ENCODE data around the gene AP1B1. TPM values are rescaled to one million over a fixed set of nuclear protein-coding genes. Genes with fewer than 3 reads are reported as not detected.
"Not testable (repeated sequence)": the region's sequence is repeated elsewhere in the genome, so short reads cannot be mapped to it uniquely, and the experiment has no call there.

Gene AP1B1
- total and polyA plus RNA-seq, 11 donors = 18.1 to 74.8 (median 33.8) TPM

DNA sequence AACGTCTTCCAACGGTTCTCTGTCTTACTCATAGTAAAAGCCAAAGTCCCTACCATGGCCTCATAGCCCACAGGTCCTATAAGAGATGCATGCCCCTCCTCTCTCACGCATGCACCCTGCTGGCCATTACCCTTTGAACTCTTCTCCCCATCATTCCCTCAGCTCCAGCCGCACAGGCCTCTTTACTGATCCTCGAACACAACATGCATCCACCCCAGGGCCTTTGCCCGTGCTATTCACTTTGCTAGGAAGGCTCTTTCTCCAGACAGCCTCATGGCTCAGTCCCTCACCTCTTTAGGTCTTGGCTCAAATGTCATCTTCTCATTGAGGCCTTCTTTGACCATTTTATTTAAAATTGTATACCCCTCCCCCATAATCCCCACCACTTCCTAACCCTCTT lies 7.5 kb downstream of the AP1B1 start:
- intact Hi-C loops (cut with DNase I) = no loop called here
- WGBS, 4 donors = 83 to 90% (median 87%) methylated on average over 6 of the region's 6 CpGs
- Histone ChIP-seq H3K4me3 (no peak overlapping the region), H3K4me1 (peaks cover 0 to 68% (median 6%) of the 10 kb centered on the region in 12 donors), H3K27ac (peak overlapping the region in 1 of 12 donors; percentile 30), H3K27me3 (no peaks in the 10 kb centered on the region), H3K36me3 (peaks cover 0 to 61% (median 16%) of the 10 kb centered on the region in 9 donors), H3K9me3 (no peaks in the 10 kb centered on the region)
- TF ChIP-seq POLR2A (IDR thresholded peaks at IDR 0.05) = no peak
- no peak for ATAC-seq
- no peak for DNase-seq

DNA sequence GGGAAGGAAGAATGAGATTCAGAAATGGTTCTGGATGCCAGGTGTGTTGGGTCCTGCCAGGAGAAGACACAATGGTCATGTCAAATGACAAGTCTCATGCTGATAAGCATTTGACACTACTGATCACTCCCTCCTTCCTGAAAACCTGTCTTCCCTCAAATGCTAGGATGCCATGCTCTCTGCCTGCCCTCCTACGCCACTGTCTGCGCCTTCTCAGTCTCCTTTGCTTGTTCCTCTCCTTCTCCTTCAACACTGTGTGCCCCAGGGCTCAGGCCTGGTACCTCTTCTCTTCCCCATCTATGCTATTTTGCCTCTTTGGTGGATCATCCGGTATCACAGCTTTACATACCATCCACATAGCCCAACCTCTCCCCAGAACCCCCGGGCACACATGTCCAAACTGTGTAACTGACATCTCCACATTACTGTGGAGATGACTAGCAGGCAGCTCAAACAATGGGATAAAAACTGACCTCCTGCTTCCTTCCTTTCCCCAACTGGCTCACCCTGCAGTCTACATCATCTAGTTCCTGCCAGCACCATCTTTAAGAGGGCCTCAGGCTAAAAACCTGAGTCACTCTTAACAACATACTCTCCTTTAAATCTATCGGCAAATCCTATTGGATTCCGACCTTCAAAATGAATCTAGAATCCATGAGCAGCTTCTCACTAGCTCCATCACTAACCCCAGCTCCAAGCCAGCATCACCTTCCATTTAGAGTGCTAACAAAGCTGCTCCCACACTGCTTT lies 8.2 kb downstream of the AP1B1 start:
- intact Hi-C loops (cut with DNase I) = no loop called here
- peaks cover 0 to 65% (median 6%) of the 10 kb centered on the region in 12 donors for H3K4me1 ChIP-seq
- H3K4me3 ChIP-seq = no peak overlapping the region
- no peaks in the 10 kb centered on the region for H3K9me3 ChIP-seq
- no peaks in the 10 kb centered on the region for H3K27me3 ChIP-seq
- no peak for DNase-seq
- peaks cover 0 to 63% (median 13%) of the 10 kb centered on the region in 9 donors for H3K36me3 ChIP-seq
- WGBS, 4 donors = 83 to 91% (median 84%) methylated on average over 5 to 6 of the region's 6 CpGs
- peak in 1 of 4 donors; percentile 27 for ATAC-seq
- H3K27ac ChIP-seq = peak overlapping the region in 1 of 12 donors; percentile 30
- no peak for TF ChIP-seq POLR2A (IDR thresholded peaks at IDR 0.05)
- TF ChIP-seq, protein P1, sequence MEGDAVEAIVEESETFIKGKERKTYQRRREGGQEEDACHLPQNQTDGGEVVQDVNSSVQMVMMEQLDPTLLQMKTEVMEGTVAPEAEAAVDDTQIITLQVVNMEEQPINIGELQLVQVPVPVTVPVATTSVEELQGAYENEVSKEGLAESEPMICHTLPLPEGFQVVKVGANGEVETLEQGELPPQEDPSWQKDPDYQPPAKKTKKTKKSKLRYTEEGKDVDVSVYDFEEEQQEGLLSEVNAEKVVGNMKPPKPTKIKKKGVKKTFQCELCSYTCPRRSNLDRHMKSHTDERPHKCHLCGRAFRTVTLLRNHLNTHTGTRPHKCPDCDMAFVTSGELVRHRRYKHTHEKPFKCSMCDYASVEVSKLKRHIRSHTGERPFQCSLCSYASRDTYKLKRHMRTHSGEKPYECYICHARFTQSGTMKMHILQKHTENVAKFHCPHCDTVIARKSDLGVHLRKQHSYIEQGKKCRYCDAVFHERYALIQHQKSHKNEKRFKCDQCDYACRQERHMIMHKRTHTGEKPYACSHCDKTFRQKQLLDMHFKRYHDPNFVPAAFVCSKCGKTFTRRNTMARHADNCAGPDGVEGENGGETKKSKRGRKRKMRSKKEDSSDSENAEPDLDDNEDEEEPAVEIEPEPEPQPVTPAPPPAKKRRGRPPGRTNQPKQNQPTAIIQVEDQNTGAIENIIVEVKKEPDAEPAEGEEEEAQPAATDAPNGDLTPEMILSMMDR (IDR thresholded peaks at IDR 0.05) = no peak

DNA sequence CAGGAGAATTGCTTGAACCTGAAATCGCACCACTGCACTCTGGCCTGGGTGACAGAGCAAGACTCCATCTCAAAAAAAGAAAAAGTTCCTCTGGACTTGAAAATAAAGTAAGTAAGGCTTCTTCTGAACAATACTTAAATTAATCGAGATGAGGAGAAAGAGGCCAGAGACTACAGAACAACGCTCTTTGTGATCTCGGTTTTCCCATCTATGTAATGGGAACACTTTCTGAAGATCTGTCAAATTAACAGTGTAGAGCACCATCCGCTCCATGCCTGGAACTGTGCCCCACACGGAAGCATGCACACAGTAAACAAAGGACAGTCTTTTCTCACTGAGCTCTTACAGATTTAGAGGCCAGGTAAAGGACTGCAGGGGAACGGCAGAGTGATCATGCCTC lies 9.1 kb downstream of the AP1B1 start:
- intact Hi-C loops (cut with DNase I) = no loop called here
- Histone ChIP-seq H3K4me1 (peaks cover 0 to 56% (median 6%) of the 10 kb centered on the region in 12 donors), H3K36me3 (peaks cover 0 to 59% (median 17%) of the 10 kb centered on the region in 9 donors), H3K27ac (no peak overlapping the region), H3K27me3 (no peaks in the 10 kb centered on the region), H3K9me3 (no peaks in the 10 kb centered on the region), H3K4me3 (no peak overlapping the region)
- TF ChIP-seq POLR2A (IDR thresholded peaks at IDR 0.05) = no peak
- TF ChIP-seq, protein P1 (IDR thresholded peaks at IDR 0.05) = no peak
- 89 to 95% (median 91%) methylated on average over 7 of the region's 7 CpGs for WGBS, 4 donors
- DNase-seq = no peak
- no peak for ATAC-seq

DNA sequence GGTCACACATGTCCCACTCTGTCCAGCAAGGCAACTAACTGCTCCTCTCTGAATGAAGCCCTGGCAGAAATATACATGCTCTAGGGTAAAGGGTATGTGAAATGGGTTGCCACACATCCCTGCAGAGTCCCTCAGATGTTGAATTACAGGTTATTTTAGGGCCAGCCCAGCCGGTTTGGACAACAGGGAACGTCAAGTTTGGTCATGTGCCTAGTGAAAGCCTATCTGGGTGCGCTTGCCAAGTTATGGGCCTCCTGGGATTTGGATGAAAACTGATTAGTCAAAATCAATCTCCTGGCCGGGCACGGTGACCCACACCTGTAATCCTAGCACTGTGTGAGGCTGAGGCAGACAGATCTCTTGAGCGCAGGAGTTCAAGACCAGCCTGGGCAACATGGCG lies 10.4 kb downstream of the AP1B1 start:
- WGBS, 4 donors = 56 to 75% (median 72%) methylated on average over 7 of the region's 7 CpGs
- no peaks in the 10 kb centered on the region for H3K9me3 ChIP-seq
- no peak for ATAC-seq
- no peaks in the 10 kb centered on the region for H3K27me3 ChIP-seq
- H3K4me3 ChIP-seq = no peak overlapping the region
- DNase-seq = no peak
- H3K4me1 ChIP-seq = peaks cover 0 to 45% (median 3%) of the 10 kb centered on the region in 12 donors
- intact Hi-C loops (cut with DNase I) = no loop called here
- TF ChIP-seq, protein P1 (IDR thresholded peaks at IDR 0.05) = no peak
- no peak for TF ChIP-seq POLR2A (IDR thresholded peaks at IDR 0.05)
- peaks cover 0 to 53% (median 17%) of the 10 kb centered on the region in 9 donors for H3K36me3 ChIP-seq
- H3K27ac ChIP-seq = no peak overlapping the region

DNA sequence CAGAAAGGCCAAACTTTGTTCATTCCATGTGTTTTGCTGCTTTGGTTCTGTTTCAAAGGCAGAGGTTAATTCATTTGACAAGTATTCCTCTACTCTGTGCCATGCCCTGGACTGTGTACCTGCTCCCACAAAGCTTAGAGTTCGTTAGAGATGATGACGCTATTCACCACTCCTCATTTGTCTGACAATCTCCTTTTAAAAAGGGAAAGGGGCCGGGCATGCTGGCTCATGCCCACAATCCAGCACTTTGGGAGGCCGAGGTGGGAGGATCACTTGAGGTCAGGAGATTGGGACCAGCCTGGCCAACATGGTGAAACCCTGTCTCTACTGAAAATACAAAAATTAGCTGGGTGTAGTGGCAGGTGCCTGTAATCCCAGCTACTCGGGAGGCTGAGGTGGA lies 11.7 kb downstream of the AP1B1 start:
- H3K27ac ChIP-seq; H3K9me3 ChIP-seq; H3K4me3 ChIP-seq; DNase-seq; intact Hi-C loops (cut with DNase I); ATAC-seq; H3K27me3 ChIP-seq: not testable (repeated sequence)
- Histone ChIP-seq H3K4me1 (peaks cover 0 to 32% (median 0%) of the 10 kb centered on the region in 12 donors), H3K36me3 (peaks cover 0 to 51% (median 17%) of the 10 kb centered on the region in 9 donors)
- WGBS, 4 donors = 92 to 94% (median 93%) methylated on average over 5 of the region's 5 CpGs

Measured in heart left ventricle (tissue), 16 donors.